ENCODE results near the gene KCNMA1.

KCNMA1 gene

DNA sequence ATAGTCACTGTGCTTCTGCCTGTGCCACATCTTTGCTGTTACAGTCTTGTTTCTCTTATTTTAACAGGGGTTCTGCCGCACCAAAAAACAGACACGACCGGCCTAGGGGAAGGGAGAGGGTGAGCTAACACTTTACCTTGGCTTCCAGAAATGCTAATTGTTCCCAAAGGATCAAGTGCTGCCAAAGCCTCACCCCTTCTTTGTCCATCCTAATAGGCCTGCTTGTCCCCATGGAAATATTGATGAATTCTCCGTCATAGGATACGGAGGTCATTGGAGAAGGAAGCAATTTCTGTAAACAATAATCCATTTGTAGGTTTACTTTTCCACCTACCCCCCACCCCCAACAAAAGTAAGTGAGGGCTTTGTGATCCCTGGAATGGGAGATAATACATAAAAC, 567.3 kb downstream of the KCNMA1 start:
- TF ChIP-seq, protein P1, sequence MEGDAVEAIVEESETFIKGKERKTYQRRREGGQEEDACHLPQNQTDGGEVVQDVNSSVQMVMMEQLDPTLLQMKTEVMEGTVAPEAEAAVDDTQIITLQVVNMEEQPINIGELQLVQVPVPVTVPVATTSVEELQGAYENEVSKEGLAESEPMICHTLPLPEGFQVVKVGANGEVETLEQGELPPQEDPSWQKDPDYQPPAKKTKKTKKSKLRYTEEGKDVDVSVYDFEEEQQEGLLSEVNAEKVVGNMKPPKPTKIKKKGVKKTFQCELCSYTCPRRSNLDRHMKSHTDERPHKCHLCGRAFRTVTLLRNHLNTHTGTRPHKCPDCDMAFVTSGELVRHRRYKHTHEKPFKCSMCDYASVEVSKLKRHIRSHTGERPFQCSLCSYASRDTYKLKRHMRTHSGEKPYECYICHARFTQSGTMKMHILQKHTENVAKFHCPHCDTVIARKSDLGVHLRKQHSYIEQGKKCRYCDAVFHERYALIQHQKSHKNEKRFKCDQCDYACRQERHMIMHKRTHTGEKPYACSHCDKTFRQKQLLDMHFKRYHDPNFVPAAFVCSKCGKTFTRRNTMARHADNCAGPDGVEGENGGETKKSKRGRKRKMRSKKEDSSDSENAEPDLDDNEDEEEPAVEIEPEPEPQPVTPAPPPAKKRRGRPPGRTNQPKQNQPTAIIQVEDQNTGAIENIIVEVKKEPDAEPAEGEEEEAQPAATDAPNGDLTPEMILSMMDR (IDR thresholded peaks at IDR 0.05): no peak
- no peak overlapping the region for H3K27ac ChIP-seq

DNA sequence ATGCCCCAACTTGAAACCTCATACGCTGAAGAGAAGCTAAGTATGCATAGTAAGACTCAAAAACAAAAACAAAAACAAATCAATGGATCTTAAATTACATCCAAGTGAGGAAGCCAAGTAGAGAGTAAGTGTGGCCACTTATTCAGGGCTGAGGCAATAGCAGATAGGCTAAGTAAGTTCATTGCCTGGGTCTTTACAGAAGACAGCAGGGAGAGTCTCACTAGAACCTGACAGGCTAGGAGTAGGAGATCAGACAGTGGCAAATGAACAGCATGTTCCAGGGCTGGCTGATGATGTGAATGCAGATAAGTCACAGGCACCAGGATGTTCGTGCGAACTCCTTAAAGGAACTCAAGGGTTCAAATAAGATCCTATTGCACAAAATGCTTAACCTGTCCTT, 568.6 kb downstream of the KCNMA1 start:
- TF ChIP-seq, protein P1 (IDR thresholded peaks at IDR 0.05): no peak
- TF ChIP-seq ZFX (IDR thresholded peaks at IDR 0.05; ENCODE audit: borderline replicate concordance): no peak
- H3K27ac ChIP-seq: no peak overlapping the region

DNA sequence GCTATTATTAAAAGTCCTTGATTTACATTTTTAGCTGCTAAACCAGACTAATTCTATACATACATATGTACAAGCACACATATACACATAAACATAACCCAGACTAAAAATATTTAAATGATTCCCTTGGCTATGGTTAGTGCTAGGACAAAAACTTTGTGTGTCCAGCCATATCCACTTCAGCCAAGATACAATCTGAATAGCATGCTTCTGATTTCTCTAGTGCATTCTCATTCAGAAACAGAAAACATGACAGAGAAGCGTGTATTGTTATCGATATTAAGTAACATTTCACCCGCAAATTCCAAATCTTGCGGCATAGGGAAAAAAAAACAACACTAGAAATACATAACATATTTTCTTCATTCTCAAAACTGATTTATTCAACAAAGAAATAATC, 569.3 kb downstream of the KCNMA1 start:
- H3K27ac ChIP-seq: no peak overlapping the region
- TF ChIP-seq, protein P1 (IDR thresholded peaks at IDR 0.05): no peak
- TF ChIP-seq ZFX (IDR thresholded peaks at IDR 0.05; ENCODE audit: borderline replicate concordance): no peak

DNA sequence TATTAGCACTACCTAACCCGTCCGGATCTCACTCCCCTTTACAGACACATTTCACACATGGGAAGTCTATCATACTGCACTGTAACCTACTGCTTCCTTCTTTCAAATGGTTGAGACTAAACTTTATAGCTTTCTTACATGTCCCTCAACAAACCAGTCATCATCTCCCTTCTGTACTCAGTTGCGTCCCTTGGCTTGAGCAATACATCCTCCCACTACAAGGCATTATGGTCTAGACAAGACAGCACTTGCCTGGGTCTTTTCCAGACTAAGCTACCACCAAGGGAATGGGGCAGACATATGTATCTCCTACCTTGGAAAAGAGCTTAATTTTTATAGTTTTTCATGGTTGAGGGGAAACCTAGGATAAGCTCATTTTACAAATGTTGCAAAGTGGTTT, 575.2 kb downstream of the KCNMA1 start:
- no peak for TF ChIP-seq ZFX (IDR thresholded peaks at IDR 0.05; ENCODE audit: borderline replicate concordance)
- TF ChIP-seq, protein P1 (IDR thresholded peaks at IDR 0.05): no peak

DNA sequence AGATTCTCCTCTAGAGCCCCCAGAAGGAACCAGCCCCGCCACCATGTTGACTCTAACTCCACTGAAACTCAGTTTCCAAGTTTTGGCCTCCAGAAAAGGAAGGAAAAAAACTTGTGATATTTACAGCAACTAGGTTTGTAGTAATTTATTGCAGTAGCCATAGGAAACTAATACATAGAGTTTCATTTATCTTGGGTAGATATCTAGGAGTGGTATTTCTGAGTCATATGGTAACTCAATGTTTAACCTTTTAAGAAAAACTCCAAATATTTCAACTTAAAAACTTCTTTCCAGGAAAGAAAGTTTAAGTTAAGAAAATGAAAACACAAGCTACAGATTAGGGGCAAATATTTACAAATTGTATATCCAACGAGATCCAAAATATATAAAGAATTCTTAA, 576.7 kb downstream of the KCNMA1 start:
- H3K27ac ChIP-seq: no peak overlapping the region
- no peak for TF ChIP-seq ZFX (IDR thresholded peaks at IDR 0.05; ENCODE audit: borderline replicate concordance)
- TF ChIP-seq, protein P1 (IDR thresholded peaks at IDR 0.05): no peak

More for the DNA sequence above, 575.2 kb downstream of the KCNMA1 start:
- no peak overlapping the region for H3K27ac ChIP-seq

DNA sequence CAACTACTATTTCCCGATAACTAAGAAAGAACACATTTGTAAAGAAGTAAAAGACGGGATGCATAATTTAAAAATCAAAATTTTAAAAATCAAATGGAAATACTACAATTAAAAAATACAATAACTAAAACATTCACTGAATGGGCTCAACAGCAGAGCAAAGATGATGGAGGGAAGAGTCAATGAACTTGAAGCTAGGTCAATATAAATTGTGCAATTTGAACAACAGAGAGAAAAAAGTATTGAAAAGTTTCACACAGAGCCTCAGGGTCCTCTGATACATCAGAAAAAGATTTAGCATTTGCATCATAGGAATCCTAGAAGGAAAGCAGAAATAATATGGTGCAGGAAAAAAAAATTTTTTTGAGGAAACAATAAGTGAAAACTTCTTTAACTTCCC, 581.0 kb downstream of the KCNMA1 start:
- TF ChIP-seq, protein P1 (IDR thresholded peaks at IDR 0.05): no peak
- no peak for TF ChIP-seq ZFX (IDR thresholded peaks at IDR 0.05; ENCODE audit: borderline replicate concordance)
- no peak overlapping the region for H3K27ac ChIP-seq

DNA sequence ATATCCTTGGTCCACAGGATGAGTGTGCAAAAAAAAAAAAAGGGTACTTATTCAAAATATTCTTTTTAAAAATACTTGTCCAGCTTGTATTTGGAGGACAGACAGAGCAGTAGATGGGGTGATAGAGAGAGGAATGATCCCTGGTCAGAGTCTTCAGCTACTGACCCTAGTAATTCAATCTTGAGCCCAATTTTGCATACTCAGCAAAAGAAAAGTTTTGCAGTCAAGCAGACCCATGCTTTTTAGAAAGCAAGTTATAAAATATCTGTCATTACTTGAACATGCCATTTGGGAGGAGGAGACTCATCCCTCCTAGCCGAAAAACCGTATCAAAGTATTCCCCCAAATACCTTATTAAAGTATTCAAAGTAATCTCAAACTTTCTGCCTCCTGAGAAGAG, 585.0 kb downstream of the KCNMA1 start:
- no peak overlapping the region for H3K27ac ChIP-seq
- no peak for TF ChIP-seq ZFX (IDR thresholded peaks at IDR 0.05; ENCODE audit: borderline replicate concordance)
- TF ChIP-seq, protein P1 (IDR thresholded peaks at IDR 0.05): no peak

Data from 22Rv1 (cell line).